ENCODE results near the gene COL13A1.

Gene COL13A1

GRCh38 chr10:69869291-69869961 is 67.7 kb downstream of the COL13A1 start:
- no peak for DNase-seq

- DNase-seq: no peak
Measured at GRCh38 chr10:69870591-69870990, 68.9 kb downstream of the COL13A1 start.

GRCh38 chr10:69871074-69871473 is 69.4 kb downstream of the COL13A1 start:
- DNase-seq: no peak

GRCh38 chr10:69872323-69872722 is 70.6 kb downstream of the COL13A1 start:
- DNase-seq: no peak

- DNase-seq: no peak
Measured at GRCh38 chr10:69873135-69873639, 71.5 kb downstream of the COL13A1 start.

GRCh38 chr10:69874449-69874848 is 72.7 kb downstream of the COL13A1 start:
- DNase-seq: no peak

- no peak for DNase-seq
Measured at GRCh38 chr10:69875856-69876255, 74.2 kb downstream of the COL13A1 start.

GRCh38 chr10:69876286-69876685 is 74.6 kb downstream of the COL13A1 start:
- DNase-seq: no peak

- DNase-seq: no peak
Measured at GRCh38 chr10:69876931-69877330, 75.2 kb downstream of the COL13A1 start.

- DNase-seq: no peak
Measured at GRCh38 chr10:69878038-69878437, 76.3 kb downstream of the COL13A1 start.

- no peak for DNase-seq
Measured at GRCh38 chr10:69878951-69879350, 77.2 kb downstream of the COL13A1 start.

GRCh38 chr10:69879634-69880257 is 78.0 kb downstream of the COL13A1 start:
- DNase-seq: no peak

GRCh38 chr10:69880301-69881081 is 78.8 kb downstream of the COL13A1 start:
- no peak for DNase-seq

GRCh38 chr10:69881202-69881601 is 79.5 kb downstream of the COL13A1 start:
- DNase-seq: no peak

GRCh38 chr10:69883310-69884023 is 81.8 kb downstream of the COL13A1 start:
- DNase-seq: no peak

GRCh38 chr10:69884024-69884367 is 82.3 kb downstream of the COL13A1 start:
- no peak for DNase-seq

GRCh38 chr10:69884686-69885085 is 83.0 kb downstream of the COL13A1 start:
- DNase-seq: no peak

- no peak for DNase-seq
Measured at GRCh38 chr10:69885379-69886013, 83.8 kb downstream of the COL13A1 start.

- no peak for DNase-seq
Measured at GRCh38 chr10:69888882-69889584, 87.3 kb downstream of the COL13A1 start.

GRCh38 chr10:69890065-69890847 is 88.5 kb downstream of the COL13A1 start:
- DNase-seq: no peak

- DNase-seq: no peak
Measured at GRCh38 chr10:69891057-69891617, 89.4 kb downstream of the COL13A1 start.
